ENCODE measurements around the gene TMEM150A. TPM values are rescaled to one million over a fixed set of nuclear protein-coding genes. Genes with fewer than 3 reads are reported as not detected.

The TMEM150A gene
- total and polyA plus RNA-seq, 2 of the 13 experiments (the other 11 are each of a cell fraction or from before 2014, with no cell fraction given) = 30.1 to 70.4 TPM

DNA sequence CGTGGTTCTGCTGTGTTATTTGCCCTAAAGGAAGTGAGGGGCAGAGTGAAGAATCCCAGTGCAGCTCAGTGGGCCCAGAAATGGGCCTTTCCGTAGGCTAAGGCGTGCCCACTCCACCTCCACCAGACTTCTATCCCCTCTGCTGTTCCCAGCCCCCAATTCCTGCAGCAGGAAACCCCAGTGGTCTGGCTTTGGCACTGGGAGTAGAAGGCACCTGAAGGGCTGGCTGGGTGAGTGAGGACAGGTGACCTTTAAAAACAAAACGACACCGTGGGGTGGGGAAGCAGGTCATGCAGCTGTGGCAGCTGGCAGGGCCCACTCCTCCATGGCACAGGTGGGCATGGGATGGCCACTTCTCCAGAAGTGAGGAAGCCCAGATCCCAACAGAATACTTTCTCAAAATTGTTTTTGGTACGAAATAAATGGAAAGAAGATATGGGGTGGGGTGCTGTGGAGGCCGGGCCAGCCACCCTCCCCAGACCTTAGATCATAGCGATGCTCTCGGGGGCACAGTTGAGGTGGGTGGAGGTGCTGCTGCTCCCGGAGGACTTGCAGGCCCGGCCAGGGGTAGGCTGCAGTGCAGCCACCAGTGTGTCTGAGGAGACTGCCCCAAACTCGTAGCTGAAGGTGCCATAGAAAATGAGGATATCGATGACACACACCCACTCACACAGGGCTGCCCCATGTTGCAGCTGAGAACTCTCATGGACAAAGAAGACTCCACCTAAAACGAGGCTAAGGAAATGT, 3.7 kb downstream of the TMEM150A start (continued):
- TF ChIP-seq, protein P1, sequence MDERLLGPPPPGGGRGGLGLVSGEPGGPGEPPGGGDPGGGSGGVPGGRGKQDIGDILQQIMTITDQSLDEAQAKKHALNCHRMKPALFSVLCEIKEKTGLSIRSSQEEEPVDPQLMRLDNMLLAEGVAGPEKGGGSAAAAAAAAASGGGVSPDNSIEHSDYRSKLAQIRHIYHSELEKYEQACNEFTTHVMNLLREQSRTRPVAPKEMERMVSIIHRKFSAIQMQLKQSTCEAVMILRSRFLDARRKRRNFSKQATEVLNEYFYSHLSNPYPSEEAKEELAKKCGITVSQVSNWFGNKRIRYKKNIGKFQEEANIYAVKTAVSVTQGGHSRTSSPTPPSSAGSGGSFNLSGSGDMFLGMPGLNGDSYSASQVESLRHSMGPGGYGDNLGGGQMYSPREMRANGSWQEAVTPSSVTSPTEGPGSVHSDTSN (CRISPR knock-in tag; IDR thresholded peaks at IDR 0.05) = no peak
- no peak for TF ChIP-seq RELA (CRISPR knock-in tag; IDR thresholded peaks at IDR 0.05)
- TF ChIP-seq, protein P2, sequence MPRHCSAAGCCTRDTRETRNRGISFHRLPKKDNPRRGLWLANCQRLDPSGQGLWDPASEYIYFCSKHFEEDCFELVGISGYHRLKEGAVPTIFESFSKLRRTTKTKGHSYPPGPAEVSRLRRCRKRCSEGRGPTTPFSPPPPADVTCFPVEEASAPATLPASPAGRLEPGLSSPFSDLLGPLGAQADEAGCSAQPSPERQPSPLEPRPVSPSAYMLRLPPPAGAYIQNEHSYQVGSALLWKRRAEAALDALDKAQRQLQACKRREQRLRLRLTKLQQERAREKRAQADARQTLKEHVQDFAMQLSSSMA (CRISPR knock-in tag; IDR thresholded peaks at IDR 0.05) = 0 out of 2 replicates have a peak, but pooled peaks have one; percentile 34
- TF ChIP-seq ZNF234 (CRISPR knock-in tag; conservative IDR thresholded peaks at IDR 0.05) = no peak
- TF ChIP-seq HDAC2 (CRISPR knock-in tag; IDR thresholded peaks at IDR 0.05) = no peak
- TF ChIP-seq NRL (CRISPR knock-in tag; IDR thresholded peaks at IDR 0.05; ENCODE audit: borderline replicate concordance) = no peak
- TF ChIP-seq, protein P3, sequence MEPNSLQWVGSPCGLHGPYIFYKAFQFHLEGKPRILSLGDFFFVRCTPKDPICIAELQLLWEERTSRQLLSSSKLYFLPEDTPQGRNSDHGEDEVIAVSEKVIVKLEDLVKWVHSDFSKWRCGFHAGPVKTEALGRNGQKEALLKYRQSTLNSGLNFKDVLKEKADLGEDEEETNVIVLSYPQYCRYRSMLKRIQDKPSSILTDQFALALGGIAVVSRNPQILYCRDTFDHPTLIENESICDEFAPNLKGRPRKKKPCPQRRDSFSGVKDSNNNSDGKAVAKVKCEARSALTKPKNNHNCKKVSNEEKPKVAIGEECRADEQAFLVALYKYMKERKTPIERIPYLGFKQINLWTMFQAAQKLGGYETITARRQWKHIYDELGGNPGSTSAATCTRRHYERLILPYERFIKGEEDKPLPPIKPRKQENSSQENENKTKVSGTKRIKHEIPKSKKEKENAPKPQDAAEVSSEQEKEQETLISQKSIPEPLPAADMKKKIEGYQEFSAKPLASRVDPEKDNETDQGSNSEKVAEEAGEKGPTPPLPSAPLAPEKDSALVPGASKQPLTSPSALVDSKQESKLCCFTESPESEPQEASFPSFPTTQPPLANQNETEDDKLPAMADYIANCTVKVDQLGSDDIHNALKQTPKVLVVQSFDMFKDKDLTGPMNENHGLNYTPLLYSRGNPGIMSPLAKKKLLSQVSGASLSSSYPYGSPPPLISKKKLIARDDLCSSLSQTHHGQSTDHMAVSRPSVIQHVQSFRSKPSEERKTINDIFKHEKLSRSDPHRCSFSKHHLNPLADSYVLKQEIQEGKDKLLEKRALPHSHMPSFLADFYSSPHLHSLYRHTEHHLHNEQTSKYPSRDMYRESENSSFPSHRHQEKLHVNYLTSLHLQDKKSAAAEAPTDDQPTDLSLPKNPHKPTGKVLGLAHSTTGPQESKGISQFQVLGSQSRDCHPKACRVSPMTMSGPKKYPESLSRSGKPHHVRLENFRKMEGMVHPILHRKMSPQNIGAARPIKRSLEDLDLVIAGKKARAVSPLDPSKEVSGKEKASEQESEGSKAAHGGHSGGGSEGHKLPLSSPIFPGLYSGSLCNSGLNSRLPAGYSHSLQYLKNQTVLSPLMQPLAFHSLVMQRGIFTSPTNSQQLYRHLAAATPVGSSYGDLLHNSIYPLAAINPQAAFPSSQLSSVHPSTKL (CRISPR knock-in tag; IDR thresholded peaks at IDR 0.05) = no peak
- TF ChIP-seq, protein P4, sequence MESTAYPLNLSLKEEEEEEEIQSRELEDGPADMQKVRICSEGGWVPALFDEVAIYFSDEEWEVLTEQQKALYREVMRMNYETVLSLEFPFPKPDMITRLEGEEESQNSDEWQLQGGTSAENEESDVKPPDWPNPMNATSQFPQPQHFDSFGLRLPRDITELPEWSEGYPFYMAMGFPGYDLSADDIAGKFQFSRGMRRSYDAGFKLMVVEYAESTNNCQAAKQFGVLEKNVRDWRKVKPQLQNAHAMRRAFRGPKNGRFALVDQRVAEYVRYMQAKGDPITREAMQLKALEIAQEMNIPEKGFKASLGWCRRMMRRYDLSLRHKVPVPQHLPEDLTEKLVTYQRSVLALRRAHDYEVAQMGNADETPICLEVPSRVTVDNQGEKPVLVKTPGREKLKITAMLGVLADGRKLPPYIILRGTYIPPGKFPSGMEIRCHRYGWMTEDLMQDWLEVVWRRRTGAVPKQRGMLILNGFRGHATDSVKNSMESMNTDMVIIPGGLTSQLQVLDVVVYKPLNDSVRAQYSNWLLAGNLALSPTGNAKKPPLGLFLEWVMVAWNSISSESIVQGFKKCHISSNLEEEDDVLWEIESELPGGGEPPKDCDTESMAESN (CRISPR knock-in tag; conservative IDR thresholded peaks at IDR 0.05) = no peak
- TF ChIP-seq ZNF446 (CRISPR knock-in tag; IDR thresholded peaks at IDR 0.05) = no peak
- no peak for TF ChIP-seq TOE1 (CRISPR knock-in tag; IDR thresholded peaks at IDR 0.05)
- TF ChIP-seq MTF2 (CRISPR knock-in tag; IDR thresholded peaks at IDR 0.05; ENCODE audit: borderline replicate concordance) = 0 out of 2 replicates have a peak, but pooled peaks have one; percentile 39
- no peak for TF ChIP-seq MATR3 (CRISPR knock-in tag; IDR thresholded peaks at IDR 0.05)
- TF ChIP-seq KDM2A (CRISPR knock-in tag; IDR thresholded peaks at IDR 0.05; ENCODE audit: borderline replicate concordance, low read depth) = no peak
- TF ChIP-seq TARDBP (CRISPR knock-in tag; IDR thresholded peaks at IDR 0.05) = no peak
- no peak for TF ChIP-seq SP1 (IDR thresholded peaks at IDR 0.05)
- no peak for TF ChIP-seq SP1 (CRISPR knock-in tag; IDR thresholded peaks at IDR 0.05)
- TF ChIP-seq POLR2A (IDR thresholded peaks at IDR 0.05; ENCODE audit: insufficient read depth in 1 of 2, low read depth in 2 of 2, low read length in 2 of 2) = peak in 1 of 2 experiments; percentile 12; a peak in 1 of 4 replicates
- TF ChIP-seq ZNF749 (CRISPR knock-in tag; IDR thresholded peaks at IDR 0.05; ENCODE audit: borderline replicate concordance) = no peak
- no peak for TF ChIP-seq IRF2 (CRISPR knock-in tag; IDR thresholded peaks at IDR 0.05)
- no peak for TF ChIP-seq ZNF703 (CRISPR knock-in tag; IDR thresholded peaks at IDR 0.05; ENCODE audit: borderline replicate concordance)
- no peak for TF ChIP-seq SOX5 (CRISPR knock-in tag; IDR thresholded peaks at IDR 0.05; ENCODE audit: borderline replicate concordance)
- TF ChIP-seq ZFP36L2 (CRISPR knock-in tag; IDR thresholded peaks at IDR 0.05) = no peak
- TF ChIP-seq ZNF143 (CRISPR knock-in tag; IDR thresholded peaks at IDR 0.05) = 0 out of 2 replicates have a peak, but pooled peaks have one; percentile 24
- no peak for TF ChIP-seq FOXK2 (IDR thresholded peaks at IDR 0.05)
- no peak for TF ChIP-seq ZFP36L1 (CRISPR knock-in tag; IDR thresholded peaks at IDR 0.05)
